NCI-H82 (cell line): Measurements from ENCODE around the gene PNPLA2.
A peak's percentile ranks its signal among the peaks of the same experiment; 100 is the strongest.

Source experiments
- DNase-seq: peaks from one replicate; lab custom pipeline; 2025; lab: John Stamatoyannopoulos, UW

PNPLA2 gene

DNA sequence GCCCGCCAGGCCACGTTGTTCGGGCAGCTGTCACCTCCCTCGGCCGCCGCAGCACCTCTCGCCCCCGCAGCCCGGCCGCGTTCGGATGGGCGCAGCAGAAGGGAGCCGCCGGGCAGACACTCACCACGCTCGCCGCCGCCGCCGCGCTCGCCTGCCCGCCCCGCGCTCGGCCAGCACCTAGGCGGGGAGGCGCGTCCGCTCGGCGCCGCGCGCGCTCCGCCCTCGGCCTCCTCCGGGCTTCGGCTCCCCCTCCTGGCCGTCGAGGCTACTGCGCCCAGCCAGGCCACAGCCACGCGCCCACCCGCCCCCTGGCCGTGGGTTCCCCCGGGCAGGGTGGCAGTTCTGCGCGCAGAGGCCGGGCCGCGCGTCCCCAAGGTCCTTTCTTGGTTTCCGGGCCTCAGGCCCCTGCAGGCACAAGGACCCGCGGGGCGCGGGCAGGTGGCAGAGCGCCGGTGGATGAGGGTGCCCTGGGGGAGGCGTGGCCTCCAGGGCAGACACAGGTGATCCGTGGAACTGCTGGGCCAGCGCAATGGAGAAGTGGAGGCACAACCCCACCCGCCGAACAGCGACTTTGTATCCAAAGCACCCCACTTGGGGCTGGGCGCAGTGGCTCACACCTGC lies 20.5 kb upstream of the PNPLA2 start, which contains the start of gene SLC25A22:
SLC25A22 (minus strand) TSS at position 189 of the 621 bp plus-strand sequence. CDS start 3,275 bp downstream, outside the sequence.
- DNase-seq, result peak; percentile 79

DNA sequence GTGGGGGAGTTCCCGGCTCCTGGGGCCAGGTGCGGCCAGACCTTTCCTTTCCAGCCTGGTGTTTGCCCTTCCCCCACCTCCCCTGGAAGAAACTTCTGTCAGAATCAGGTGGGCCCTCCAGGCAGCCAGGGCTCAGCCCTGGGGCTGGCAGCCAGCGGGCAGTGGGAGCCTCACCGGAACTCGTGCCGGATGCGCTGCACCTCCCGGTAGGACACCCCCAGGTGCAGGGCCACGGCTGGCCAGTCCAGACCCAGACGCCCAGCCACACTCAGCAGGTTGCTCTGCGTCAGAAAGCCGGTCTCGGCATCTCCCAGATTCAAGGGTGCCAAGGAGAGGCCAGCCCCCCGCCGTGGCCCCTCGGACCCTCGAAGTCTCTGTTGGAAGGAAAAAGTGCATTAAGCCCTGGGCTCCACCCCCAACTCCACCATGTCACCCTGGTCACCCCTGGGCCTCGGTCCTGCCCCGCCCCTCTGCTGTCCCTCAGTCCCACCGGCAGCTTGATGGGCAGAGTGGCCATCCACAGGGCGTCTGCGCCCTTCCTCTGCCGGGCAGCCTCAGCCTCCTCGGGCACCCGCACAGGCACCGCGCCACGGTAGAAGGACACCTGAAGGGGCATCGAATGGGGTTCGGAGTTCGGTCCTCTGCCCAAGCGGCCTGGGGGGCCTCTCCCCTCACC lies 18.9 kb upstream of the PNPLA2 start:
- DNase-seq, result no peak

DNA sequence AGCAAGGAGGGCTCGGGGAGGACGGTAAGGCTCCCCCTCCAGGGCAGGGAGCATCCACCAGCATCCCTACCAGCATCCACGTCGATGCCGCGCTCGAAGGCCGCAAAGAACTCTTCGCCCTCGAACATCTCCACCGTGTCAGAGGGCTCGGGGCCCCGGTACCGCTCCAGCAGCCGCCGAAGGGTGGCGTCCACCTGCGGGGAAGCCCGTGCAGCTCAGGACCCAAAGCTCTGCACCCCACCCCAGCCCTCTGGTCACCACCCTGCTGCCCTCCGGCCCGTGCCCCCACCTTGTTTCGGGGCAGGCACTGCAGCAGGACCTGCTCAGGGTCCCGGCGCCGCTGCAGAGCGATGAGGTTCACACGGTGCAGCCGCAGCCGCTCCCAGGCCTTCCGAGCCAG lies 18.2 kb upstream of the PNPLA2 start:
- DNase-seq, result no peak

DNA sequence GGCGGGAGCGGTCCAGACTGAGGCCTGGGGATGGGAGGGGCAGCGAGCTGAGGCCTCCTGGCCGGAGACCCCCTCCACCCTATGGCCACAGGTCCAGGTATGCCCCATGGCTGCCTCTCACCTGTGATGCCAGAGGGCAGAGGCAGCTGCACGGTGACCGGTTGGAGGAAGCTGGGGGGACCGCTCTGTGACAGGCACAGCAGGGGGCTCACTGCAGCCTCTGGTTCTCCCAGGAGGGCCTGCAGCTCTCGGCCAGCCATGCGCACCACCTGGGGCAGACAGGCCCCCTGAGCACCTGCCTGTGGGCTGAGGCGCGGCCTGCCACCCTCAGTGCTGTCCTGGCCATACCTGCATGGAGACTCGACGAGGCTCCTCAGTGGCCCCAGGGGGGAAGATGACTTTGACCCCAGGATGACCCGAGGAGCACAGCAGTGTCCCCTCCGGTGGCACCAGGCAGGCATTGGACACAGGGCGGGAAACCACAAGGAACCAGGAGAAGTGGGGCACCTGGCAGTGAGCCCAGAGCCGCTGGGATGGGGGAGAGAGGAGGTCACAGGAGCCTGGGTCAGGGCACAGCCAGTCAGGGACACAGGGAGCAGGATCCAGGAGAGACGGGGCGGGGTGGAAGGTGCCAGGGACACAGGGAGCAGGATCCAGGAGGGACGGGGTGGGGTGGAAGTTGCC lies 17.5 kb upstream of the PNPLA2 start:
- no peak for DNase-seq

DNA sequence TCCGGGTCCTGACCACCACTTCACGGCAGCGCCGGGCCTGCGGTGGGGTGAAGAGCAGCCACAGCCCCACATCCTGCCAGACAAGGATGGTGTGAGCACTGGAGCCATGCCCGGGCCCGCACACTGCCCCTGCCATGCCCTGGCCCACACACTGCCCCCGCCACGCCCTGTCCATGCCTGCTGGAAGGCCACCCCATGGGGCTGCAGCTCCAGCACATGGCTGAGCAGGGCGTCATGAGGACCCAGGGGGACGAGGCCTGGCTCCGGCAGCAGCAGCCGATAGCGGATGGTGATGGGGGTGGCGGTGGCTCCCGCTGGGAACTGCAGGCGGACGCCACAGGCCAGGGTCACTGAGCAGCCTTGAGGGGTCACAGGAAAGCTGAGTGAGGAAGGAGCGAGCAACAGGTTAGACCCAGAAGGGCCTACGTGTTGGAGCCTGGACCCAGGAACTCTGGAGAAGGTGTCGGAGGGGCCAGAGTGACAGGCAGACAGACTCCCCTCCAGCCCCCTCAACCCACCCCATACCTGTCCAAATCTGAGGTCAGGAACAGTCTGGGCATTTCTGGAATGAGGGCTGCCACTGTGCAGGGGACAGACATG lies 16.6 kb upstream of the PNPLA2 start:
- no peak for DNase-seq

DNA sequence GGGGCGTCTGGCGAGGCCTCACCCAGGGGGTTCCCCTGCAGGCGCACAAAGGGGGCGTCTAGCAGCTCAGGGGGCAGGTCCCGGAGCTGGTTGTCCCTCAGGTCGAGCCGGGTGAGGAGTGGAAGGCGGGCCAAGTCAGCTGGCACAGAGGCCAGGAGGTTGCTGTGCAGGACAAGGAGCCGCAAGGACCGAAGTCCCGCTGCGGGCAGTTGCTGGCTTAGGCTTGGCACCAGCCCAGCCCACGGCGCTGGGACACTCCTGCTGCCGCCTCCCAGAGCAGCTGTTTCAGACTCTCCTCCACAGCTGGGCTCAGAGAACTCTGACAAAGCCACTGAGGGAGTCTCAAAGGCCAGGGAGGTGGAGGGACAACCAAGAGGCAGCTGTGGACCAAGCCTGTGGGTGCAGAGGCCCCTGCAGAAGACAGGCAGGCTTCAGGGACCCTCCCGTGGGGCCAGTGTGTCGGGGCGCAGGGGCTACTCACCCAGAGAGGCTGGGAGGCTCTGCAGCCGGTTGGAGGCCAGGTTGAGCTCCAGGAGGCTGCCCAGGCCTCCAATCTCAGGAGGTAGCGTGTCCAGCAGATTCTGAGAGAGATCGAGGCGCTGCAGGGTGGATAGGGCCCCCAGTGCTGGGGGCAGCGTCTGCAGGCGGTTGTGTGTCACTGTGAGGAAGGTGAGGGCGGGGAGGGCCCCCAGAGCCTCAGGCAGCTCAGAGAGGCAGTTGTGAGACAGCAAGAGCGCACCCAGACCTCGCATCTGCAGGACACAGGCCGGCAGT lies 15.8 kb upstream of the PNPLA2 start:
- DNase-seq, result no peak

DNA sequence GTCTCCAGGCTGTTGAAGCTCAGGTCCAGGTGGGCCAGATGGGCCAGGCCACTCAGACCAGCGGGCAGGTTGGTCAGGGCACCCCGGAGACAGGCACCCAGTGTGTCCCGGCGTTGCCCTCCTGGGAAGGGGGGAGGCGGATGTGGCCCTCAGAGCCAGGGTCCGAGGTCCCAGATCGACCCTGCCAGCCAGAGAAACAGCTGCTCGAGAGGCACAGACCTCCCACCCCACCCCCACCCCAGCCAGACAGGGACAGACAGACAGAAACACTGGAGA lies 15.3 kb upstream of the PNPLA2 start:
- DNase-seq, result no peak

DNA sequence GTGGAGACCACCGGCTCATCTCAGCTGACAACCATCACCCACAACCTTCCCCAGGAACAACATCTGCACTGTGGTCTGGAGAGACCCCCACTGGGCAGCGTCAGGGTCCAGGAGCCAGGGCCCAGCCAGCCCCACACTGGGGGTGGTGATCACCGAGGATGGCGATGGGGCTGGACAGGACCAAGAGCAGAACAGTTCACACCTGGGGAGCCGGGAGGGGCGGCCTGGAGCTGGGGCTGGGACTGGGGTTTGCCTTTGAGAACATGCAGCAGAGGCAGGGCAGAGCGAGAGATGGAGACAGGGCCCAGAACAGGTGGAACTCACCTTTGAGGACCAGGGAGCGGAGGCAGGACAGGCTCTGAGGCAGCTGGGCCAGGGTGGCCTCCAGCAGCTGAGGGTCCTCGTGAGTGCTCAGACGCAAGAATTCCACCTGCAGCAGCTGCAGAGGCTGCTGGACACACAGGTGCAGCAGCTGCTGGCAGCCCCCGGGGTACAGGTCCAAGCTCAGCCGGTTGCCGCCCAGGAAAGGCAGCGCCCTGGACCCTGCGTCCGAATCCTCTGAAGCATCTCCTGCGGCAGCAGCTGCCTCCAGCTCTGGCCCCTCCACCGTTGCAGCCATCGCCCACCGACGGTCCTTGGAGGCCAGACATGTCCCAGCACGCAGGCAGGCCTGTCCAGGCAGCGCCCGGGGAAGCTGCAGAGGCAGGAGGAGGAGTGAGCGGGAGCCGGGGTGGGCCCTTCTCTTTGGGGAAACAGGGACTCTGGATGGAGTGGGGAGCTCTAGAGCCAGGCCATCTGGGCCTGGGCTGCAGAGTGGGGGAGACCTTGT lies 14.7 kb upstream of the PNPLA2 start:
- DNase-seq, result no peak

DNA sequence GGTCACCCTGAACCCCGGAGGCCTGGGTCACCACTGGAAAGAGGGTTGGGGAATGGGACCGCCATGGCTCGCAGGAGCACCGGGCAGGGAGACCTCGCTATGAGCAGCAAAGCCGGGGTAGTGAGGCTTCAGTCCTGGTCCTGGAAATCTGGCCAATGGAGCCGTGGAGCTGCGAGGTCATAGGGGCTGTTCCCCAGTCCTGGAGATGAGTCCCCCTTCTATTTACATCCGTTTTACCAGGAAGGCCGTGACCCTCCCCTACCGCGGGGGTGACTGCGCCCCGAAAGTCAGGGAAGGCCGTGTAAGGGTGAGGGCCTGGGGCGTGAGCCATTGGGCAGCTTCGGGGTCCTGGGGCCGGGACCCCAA lies 14.1 kb upstream of the PNPLA2 start:
- DNase-seq, result no peak

DNA sequence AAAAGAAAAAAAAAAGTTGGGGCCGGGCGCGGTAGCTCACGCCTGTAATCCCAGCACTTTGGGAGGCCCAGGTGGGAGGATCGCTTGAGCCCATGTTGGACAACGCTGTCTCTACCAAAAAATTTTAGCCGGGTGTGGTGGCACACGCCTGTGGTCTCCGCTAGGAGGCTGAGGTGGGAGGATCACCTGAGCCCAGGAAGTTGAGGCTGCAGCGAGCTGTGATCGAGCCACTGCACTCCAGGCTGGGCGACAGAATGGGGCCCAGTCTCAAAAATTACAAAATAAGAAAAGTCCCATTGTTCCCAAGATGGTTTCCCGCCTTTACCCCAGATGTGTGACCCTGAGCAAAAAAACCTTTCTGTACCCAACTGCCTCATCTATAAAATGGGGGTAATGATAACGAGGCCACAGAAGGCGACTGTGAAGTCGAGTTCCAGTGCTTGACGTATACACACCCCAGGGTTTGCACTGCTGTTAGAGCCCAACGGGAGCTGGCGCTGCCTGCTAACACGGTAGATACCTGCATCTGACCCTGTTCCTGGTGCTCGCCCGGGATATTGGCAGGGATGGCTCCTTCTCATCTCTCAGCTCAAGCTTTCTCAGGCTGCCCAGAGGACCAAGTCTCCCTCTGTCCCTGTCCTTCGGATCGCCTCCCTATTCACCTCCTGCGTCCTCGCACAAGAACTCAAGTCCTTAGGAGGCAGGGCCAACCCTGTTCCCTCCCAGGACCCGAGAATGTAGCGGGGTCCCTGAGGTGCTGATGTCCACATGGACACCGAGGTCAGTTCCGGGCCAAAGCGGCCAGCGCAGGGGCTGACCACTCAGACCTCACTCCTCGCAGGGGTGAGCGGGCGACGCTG lies 10.1 kb upstream of the PNPLA2 start:
- peak; percentile 39 for DNase-seq

DNA sequence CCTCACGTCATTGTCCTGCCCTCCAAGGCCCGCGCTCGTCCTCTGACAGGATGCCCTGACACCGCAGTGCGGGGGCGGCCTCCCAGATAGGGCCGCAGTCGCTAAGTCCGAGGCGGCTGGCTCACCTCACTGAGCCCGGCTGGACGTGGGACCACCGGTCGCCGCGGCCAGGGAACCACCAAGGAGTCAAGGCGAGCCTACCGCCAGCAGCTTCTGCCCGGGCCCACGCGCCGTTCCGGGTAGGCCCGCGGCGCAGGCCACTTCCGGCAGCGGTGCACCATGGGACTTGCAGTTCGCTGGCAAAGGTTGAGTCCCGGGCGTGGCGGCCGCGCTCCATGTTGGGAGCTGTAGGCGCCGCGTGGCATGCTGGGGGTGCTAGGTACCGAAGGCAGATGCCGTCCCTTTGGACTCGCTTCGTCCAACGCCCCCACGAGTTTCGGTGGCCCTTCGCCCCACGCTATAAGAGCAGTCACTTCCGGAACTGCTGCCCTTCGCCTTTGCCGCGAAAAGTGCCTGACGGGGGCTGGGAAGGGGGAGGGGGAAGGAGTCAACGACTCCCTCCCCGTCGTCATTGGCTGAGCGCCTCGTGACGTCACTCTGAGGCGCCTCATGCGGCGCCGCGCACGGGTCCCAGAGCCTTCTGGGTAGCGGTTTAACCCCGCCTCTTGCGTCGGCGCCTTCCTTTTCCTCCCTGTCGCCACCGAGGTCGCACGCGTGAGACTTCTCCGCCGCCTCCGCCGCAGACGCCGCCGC lies 9.3 kb upstream of the PNPLA2 start, which contains the start of gene RPLP2:
RPLP2 (plus strand) TSS at position 681 of the 753 bp plus-strand sequence. CDS start 268 bp downstream, outside the sequence.
- peak; percentile 97 for DNase-seq

DNA sequence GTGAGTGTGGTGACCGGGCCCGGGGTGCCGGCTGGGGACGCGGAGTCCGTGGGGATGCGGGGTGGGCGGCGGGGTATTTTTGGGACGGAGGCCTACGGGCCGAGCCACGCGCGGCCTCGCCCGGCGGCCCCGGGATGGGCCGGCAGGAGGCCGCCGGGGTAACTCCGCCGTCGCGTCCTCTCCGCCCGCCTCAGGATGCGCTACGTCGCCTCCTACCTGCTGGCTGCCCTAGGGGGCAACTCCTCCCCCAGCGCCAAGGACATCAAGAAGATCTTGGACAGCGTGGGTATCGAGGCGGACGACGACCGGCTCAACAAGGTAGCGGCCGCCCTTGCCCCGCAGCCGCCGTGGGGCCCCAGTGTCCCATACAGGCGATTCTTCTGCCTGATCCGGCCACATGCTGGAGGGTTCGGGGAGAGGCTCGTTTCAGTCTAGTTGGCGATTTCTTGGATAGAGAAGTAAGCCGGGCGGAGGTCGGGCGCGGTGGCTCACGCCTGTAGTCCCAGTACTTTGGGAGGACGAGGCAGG lies 8.6 kb upstream of the PNPLA2 start:
- DNase-seq, result no peak

DNA sequence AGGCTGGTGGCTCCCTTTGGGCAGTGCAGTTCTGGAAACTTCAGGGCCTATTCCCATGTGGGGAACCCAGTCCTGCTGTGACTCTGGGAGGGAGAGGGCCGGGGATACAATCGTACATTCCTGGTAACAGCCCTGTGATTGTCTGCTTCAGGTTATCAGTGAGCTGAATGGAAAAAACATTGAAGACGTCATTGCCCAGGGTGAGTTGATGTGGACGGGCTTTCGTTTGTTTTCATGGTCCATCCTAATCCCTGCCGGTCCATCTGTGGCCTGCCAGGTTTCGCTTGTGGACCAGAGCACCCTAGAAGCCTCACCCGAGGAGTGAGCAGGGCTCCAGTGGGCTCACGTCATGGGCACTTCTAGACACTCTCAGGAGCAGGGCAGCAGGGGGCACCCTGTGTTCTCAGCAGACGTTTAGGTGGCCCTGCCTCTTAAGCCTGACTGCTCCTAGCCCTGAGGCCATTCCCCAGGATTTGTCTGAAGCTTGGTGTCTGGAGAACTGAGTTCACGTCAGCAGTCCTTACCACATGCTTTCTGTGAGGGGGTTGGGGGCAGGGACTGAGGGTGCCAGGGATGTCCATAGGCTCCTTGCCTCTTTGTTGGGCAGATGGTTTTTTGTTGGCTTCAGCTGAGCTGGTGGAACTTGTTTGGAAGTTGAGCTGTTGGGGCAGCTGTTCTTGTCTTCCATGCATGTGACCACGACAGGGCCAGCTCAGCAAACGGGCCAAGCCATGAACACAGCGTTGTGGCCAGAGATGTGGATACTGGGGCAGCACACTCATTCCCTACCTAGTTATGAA lies 7.1 kb upstream of the PNPLA2 start:
- no peak for DNase-seq

DNA sequence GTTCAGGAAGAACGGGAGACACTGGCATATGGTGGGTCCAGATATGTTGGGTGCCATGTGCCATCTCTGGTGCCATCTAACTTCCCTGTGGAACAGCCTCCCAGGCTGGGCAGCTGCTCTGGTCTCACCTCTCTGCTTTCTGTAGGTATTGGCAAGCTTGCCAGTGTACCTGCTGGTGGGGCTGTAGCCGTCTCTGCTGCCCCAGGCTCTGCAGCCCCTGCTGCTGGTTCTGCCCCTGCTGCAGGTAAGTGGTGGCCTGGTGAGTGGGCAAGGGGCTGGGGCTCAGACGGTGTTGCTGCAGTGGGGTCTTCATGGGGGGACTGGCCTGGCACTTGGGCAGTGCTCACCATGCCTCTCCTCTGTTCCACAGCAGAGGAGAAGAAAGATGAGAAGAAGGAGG lies 6.3 kb upstream of the PNPLA2 start:
- no peak for DNase-seq

DNA sequence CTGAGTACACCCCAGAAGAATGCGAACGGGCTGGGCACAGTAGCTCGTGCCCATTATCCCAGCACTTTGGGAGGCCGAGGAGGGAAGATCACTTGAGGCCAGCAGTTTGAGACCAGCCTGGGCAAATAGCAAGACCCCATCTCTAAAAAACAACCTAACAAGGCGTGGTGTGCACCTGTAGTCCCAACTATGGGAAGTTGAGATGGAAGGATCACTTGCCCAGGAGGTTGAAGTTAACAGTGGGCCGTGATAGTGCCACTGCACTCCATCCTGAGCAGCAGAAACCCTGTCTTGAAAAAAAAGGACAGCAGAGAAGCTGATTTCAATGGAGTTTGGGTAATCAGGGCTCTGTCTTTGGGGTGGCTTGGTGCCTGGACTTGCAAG lies 5.7 kb upstream of the PNPLA2 start:
- no peak for DNase-seq

DNA sequence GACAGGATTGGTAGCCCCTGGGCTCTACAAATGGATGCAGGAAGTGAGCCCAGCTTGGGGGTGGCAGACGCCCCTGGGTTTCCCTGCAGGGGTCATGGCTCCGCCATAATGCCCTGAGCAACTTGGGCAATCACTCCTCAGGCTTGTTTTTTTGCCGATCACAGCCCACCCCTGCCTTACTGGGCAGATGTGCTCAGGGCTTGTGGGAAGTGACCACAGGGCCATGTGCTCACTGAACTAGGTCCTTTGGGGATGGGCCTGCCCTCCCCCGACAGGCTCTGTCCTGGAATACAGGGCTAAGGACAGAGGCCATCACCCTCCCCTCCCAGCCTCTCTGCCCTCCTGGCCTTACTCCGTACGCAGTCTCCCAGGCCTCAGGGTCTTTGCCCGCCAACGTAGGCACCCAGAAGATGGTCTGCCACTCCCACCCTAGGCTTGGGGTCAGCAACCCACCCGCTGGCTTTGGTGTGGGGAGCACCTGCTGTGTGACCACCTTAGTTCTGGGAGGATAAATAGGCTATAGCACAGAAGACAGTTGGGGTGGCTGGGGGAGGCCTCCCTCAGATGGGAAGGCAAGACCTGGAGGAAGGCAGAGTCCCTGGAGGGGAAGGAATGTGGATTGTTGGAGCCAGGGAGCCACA lies 5.1 kb upstream of the PNPLA2 start:
- peak; percentile 26 for DNase-seq

DNA sequence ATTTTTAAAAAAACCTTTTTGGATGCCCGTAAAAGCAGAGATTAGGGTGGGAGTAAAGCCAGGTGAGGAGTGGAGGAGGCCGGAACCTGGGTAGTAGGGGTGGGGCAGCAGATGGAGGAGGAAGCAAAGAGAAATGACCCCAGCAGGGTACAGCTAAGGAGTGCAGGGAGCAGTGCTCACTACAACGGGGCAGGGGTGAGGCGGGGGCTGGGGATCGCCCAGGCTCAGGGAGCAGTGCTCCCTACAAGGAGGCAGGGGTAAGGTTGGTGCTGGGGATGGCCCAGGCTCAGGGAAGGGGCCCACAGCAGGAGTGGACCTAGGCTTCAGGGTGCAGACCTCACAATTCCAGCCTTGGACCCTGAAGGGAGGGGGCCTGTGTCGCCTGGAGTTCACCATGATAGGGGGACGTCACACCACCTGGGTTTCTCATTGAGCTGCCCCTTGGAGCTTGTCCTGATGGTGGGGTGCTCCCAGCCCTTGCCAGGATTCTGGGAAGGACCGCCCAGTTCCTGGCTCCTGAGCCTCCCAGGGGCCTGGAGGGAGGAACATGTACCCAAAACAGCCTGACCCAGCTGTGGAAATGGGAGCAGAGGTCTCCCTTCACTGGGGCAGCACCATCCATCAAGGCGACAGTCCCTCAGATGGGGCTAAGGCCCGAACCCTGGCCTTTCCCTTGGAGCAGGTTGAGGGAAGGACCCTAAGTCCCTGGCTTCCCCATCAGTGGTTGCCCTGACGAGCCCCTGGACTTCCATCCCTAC lies 2.9 kb upstream of the PNPLA2 start:
- no peak for DNase-seq
